Left ventricle myocardium superior (tissue), 1 donor: ENCODE data around the gene STAT2. TPM values are rescaled to one million over a fixed set of nuclear protein-coding genes. Genes with fewer than 3 reads are reported as not detected.
A peak's percentile ranks its signal among the peaks of the same experiment; 100 is the strongest.
"Not testable (repeated sequence)": the region's sequence is repeated elsewhere in the genome, so short reads cannot be mapped to it uniquely, and the experiment has no call there.

Experiments used
- ATAC-seq: fragments of 200-7000 bp; cut with Tn5 transposase; one replicate; pipeline ENCODE4 v1.9.1; 2020; ENCODE audit warnings: mild to moderate bottlenecking, moderate library complexity
- DNase-seq: peaks from one replicate; pipeline ENCODE4 v3.0.0-alpha.2; 2020
- intact Hi-C: fragments of 100-400 bp; cut with micrococcal nuclease; formaldehyde crosslinking; loops from one replicate; pipeline ENCODE4 v1.11.0; 2022
- total RNA-seq: library from RNA; stranded (reverse); fragmentation: NEBNext Ultra II Directional; extraction: Animal tissue kit (Norgen Biotek cat#: 25700); gene quantifications from one replicate; pipeline ENCODE4 v1.2.1, GENCODE V29; 2021
- donor health status: DM: no; HTN: yes; CAD: no; lungs with severe emphysema.

Gene STAT2
- total RNA-seq, 1 donor from 2014 or later = 36.6 TPM

- intact Hi-C loops = no loop called here
- DNase-seq (peak; percentile 96), ATAC-seq (peak; percentile 99)
These were observed 26.0 kb downstream of the STAT2 start, which contains the start of gene PAN2 for GRCh38 chr12:56333679-56334489. TSS of gene PAN2 (minus strand) at chr12:56334000. CDS start at chr12:56333094, 906 bp downstream.

- intact Hi-C loops = no loop called here
- DNase-seq (no peak), ATAC-seq (peak; percentile 8)
These were observed 26.7 kb downstream of the STAT2 start for GRCh38 chr12:56333197-56333678.

DNA sequence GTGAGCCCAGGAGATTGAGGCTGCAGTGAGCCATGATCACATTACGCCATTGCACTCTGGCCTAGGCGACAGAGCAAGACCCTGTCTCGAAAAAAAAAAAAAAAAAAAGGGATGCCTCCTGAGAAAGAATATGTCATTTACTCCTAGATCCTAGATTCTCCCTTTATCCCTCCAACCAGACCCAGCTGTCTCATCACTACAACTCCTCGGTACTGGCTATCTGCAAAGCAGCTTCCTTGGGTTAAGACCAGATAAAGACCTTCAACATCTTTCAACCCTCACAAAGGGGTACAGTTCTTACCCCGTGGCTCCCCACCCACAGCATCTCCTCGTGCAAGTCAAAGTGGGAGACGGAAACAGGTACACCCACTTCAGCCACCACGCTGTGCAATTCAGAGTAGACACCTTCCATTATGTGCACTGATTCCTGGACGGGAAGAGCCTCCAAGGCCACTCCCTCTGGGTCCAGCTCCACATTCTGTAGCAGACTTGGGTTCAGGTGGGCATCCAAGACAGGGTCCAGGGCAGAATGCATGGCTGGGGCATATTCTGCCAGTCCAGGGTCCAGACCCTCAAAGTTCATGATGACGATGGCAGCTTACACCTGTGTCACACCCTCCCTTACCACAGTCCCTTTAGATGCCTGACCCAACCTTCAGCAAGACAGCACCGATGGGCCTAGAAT is 27.3 kb downstream of the STAT2 start:
- no peak for ATAC-seq
- intact Hi-C loops = no loop called here
- DNase-seq = no peak

GRCh38 chr12:56330936-56331490 is 28.9 kb downstream of the STAT2 start:
- ATAC-seq (no peak), DNase-seq (no peak)
- intact Hi-C loops = no loop called here

- DNase-seq (no peak), ATAC-seq (peak; percentile 49)
- intact Hi-C loops = no loop called here
These were observed 33.4 kb downstream of the STAT2 start for GRCh38 chr12:56326533-56326932.

- intact Hi-C loops = no loop called here
- ATAC-seq = no peak
- no peak for DNase-seq
These were observed 33.8 kb downstream of the STAT2 start for GRCh38 chr12:56326126-56326525.

DNA sequence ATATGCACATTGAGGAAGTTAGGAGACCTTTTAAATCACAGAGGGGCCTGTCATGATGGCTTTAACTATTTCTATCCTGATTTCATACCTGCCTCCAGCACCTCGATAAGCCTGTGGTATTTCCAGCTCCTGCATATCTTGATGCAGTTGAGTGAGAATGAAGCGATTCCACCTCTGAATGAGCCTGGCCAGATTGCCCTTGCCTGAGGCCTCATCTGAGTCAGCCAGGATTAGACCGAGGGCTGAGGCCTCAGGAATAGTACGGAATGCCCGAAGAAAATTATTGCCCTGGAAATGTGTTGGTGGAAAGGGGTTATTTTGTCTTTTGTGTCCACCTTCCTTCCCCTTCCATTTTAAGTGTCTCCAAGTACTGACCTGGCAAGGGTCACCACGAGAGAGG is 35.7 kb downstream of the STAT2 start:
- ATAC-seq (no peak), DNase-seq (no peak)
- intact Hi-C loops = no loop called here

DNA sequence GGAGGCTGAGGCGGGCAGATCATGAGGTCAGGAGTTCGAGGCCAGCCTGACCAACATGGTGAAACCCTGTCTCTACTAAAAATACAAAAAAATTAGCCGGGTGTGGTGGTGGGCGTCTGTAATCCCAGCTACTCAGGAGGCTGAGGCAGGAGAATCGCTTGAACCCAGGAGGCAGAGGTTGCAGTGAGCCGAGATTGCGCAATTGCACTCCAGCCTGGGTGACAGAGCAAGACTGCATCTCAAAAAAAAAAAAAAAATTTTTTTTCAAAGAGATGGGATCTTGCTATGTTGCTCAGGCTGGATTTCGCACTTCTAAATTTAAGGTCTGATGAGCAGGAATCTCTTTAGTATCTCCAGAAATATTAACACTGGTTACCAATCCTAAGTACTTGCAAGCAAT is 38.3 kb downstream of the STAT2 start:
- ATAC-seq, DNase-seq, intact Hi-C loops: not testable (repeated sequence)

DNA sequence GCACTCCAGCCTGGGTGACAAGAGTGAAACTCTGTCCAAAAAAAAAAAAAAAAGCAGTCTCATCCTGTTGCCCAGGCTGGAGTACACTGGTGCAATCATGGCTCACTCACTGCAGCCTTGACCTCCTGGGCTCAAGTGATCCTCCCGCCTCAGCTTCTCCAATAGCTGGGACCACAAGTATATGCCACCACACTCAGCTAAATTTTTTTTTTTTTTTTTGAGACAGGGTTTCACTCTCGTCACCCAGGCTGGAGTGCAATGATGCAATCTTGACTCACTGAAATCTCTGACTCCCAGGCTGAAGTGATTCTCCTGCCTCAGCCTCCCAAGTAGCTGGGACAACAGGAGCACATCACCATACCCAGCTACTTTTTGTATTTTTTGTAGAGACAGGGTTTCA is 38.9 kb downstream of the STAT2 start:
- DNase-seq (no peak), ATAC-seq (no peak)
- intact Hi-C loops = no loop called here

GRCh38 chr12:56317675-56318074 is 42.2 kb downstream of the STAT2 start:
- ATAC-seq = no peak
- DNase-seq = no peak
- intact Hi-C loops = no loop called here

- intact Hi-C loops = no loop called here
- peak; percentile 96 for DNase-seq
- ATAC-seq = peak; percentile 95
These were observed 44.1 kb downstream of the STAT2 start, which contains the start of gene CNPY2 for GRCh38 chr12:56315622-56316473. TSS of gene CNPY2 (minus strand) at chr12:56315988. CDS start at chr12:56315217, 771 bp downstream.

DNA sequence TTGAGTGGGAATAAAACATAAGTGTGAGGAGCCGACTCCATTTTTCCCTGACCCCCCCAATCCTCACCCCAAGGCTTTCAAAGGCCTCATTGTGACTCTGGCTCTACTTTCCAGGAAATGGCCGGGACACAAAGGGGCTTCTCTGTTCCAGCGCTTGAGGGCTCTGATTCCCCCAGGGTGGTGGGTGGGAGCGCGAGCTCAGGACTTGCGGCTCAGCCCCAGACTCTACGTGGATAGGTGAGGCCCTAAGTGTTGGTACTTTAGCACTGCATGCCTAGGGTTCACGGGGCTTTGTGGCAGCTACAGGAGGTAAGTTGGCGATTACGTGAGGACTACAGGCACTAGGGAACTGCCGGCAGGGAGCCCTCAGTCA is 44.7 kb downstream of the STAT2 start:
- no peak for ATAC-seq
- DNase-seq = no peak
- intact Hi-C loops = no loop called here

- DNase-seq (no peak), ATAC-seq (no peak)
- intact Hi-C loops = no loop called here
These were observed 48.9 kb downstream of the STAT2 start for GRCh38 chr12:56311003-56311402.

GRCh38 chr12:56308714-56309113 is 51.2 kb downstream of the STAT2 start:
- DNase-seq = no peak
- no peak for ATAC-seq
- intact Hi-C loops = no loop called here

DNA sequence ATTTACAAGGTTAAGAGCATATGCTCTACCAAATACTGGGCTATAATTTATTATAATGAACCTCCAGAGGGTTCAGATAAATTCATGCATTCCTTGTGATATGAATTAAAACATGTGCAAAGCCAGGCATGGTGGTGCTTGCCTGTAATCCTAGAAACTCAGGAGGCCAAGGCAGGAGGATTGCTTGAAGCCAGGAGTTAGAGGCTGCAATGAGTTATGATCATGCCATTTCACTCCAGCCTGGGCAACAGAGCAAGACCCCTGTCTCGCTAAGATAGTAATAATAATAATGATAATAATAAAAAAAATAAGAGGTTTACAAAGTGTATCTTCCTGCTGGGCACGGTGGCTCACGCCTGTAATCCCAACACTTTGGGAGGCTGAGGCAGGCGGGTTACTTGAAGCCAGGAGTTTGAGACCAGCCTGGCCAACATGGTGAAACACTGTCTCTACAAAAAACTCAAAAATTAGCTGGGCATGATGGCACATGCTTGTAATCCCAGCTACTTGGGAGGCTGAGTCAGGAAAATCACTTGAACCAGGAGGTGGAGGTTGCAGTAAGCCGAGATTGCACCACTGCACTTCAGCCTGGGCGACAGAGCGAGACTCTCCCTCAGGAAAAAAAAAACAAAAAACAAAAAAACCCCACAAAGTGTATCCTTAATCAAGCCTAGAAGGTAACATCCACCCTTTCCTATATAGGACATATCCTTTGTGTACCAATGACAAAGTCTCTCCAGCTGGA is 52.5 kb downstream of the STAT2 start:
- no peak for ATAC-seq
- DNase-seq = no peak
- intact Hi-C loops = no loop called here

GRCh38 chr12:56304872-56305590 is 54.9 kb downstream of the STAT2 start:
- ATAC-seq (no peak), DNase-seq (no peak)
- intact Hi-C loops = no loop called here

GRCh38 chr12:56304276-56304675 is 55.6 kb downstream of the STAT2 start:
- intact Hi-C loops = no loop called here
- ATAC-seq = no peak
- no peak for DNase-seq
